ENCODE data around the gene USP25. TPM values are rescaled to one million over a fixed set of nuclear protein-coding genes. Genes with fewer than 3 reads are reported as not detected.

The USP25 gene
- total RNA-seq, 1 donor from 2014 or later, result 53.2 TPM

- intact Hi-C loops (cut with micrococcal nuclease), result no loop called here
- Histone ChIP-seq H3K4me3 (no peak overlapping the region), H3K27me3 (ENCODE audit: low read depth) (no peaks in the 10 kb centered on the region), H3K9me3 (replicated peaks) (peaks cover 19% of the 10 kb centered on the region), H3K36me3 (no peaks in the 10 kb centered on the region), H3K27ac (replicated peaks) (no peak overlapping the region), H3K4me1 (no peaks in the 10 kb centered on the region)
- DNase-seq, result no peak
- TF ChIP-seq CTCF (IDR thresholded peaks at IDR 0.05; ENCODE audit: borderline replicate concordance), result no peak
These were observed 25.9 kb upstream of the USP25 start for GRCh38 chr21:15703932-15704331.

- DNase-seq, result no peak
- Histone ChIP-seq H3K27ac (replicated peaks) (no peak overlapping the region), H3K4me3 (no peak overlapping the region), H3K27me3 (ENCODE audit: low read depth) (peaks cover 6% of the 10 kb centered on the region), H3K4me1 (no peaks in the 10 kb centered on the region), H3K9me3 (replicated peaks) (peaks cover 19% of the 10 kb centered on the region), H3K36me3 (no peaks in the 10 kb centered on the region)
- intact Hi-C loops (cut with micrococcal nuclease), result no loop called here
- TF ChIP-seq CTCF (IDR thresholded peaks at IDR 0.05; ENCODE audit: borderline replicate concordance), result no peak
These were observed 23.1 kb upstream of the USP25 start for GRCh38 chr21:15706696-15707095.

- no peaks in the 10 kb centered on the region for H3K9me3 ChIP-seq (replicated peaks)
- H3K4me1 ChIP-seq, result no peaks in the 10 kb centered on the region
- H3K27ac ChIP-seq (replicated peaks), result no peak overlapping the region
- H3K4me3 ChIP-seq, result no peak overlapping the region
- intact Hi-C loops (cut with micrococcal nuclease), result no loop called here
- no peaks in the 10 kb centered on the region for H3K36me3 ChIP-seq
- no peak for TF ChIP-seq CTCF (IDR thresholded peaks at IDR 0.05; ENCODE audit: borderline replicate concordance)
- no peak for DNase-seq
- peaks cover 6% of the 10 kb centered on the region for H3K27me3 ChIP-seq (ENCODE audit: low read depth)
These were observed 16.4 kb upstream of the USP25 start for GRCh38 chr21:15713412-15713811.

GRCh38 chr21:15718711-15719110 is 11.1 kb upstream of the USP25 start:
- Histone ChIP-seq H3K27me3 (ENCODE audit: low read depth) (no peaks in the 10 kb centered on the region), H3K4me3 (no peak overlapping the region), H3K4me1 (no peaks in the 10 kb centered on the region), H3K36me3 (no peaks in the 10 kb centered on the region), H3K9me3 (replicated peaks) (peaks cover 12% of the 10 kb centered on the region), H3K27ac (replicated peaks) (no peak overlapping the region)
- no peak for DNase-seq
- intact Hi-C loops (cut with micrococcal nuclease), result no loop called here
- no peak for TF ChIP-seq CTCF (IDR thresholded peaks at IDR 0.05; ENCODE audit: borderline replicate concordance)

- H3K9me3 ChIP-seq (replicated peaks), result peaks cover 12% of the 10 kb centered on the region
- H3K27me3 ChIP-seq (ENCODE audit: low read depth), result no peaks in the 10 kb centered on the region
- no peak for DNase-seq
- intact Hi-C loops (cut with micrococcal nuclease), result no loop called here
- TF ChIP-seq CTCF (IDR thresholded peaks at IDR 0.05; ENCODE audit: borderline replicate concordance), result no peak
- no peaks in the 10 kb centered on the region for H3K36me3 ChIP-seq
- no peaks in the 10 kb centered on the region for H3K4me1 ChIP-seq
- H3K27ac ChIP-seq (replicated peaks), result no peak overlapping the region
- no peak overlapping the region for H3K4me3 ChIP-seq
These were observed 9.8 kb upstream of the USP25 start for GRCh38 chr21:15719976-15720375.

Measured in left ventricle myocardium inferior (tissue), 1 donor.